Coronary artery (tissue), 2 donors: ENCODE results near the gene KCTD15.

ENCODE experiments used
- DNase-seq: peaks from one replicate; pipeline ENCODE4 v3.0.0-alpha.2; 2017; ENCODE audit warnings: low spot score
- H3K27ac ChIP-seq, 2 donors: fragments of 200-600 bp; sonication (generic); one replicate each; pipeline ENCODE4 v1.5.1; 2016 to 2019
- H3K4me3 ChIP-seq: fragments of 200-600 bp; sonication (generic); 2 replicates; pipeline ENCODE4 v1.5.1; 2016; ENCODE audit warnings: mild to moderate bottlenecking, moderate library complexity
- CTCF ChIP-seq: fragments of 200-600 bp; sonication (generic); IDR thresholded peaks from one replicate; pipeline ENCODE4 v1.5.1; 2019; ENCODE audit warnings: antibody characterized with exemption

KCTD15 gene

GRCh38 chr19:33751436-33751770 is 45.3 kb upstream of the KCTD15 start:
- Histone ChIP-seq H3K4me3 (no peak overlapping the region), H3K27ac (no peak overlapping the region)
- no peak for DNase-seq
- TF ChIP-seq CTCF, result no peak

GRCh38 chr19:33752018-33752800 is 44.5 kb upstream of the KCTD15 start:
- Histone ChIP-seq H3K27ac (no peak overlapping the region), H3K4me3 (no peak overlapping the region)
- no peak for TF ChIP-seq CTCF
- DNase-seq, result no peak

GRCh38 chr19:33752945-33753344 is 43.7 kb upstream of the KCTD15 start:
- DNase-seq, result no peak
- Histone ChIP-seq H3K4me3 (no peak overlapping the region), H3K27ac (no peak overlapping the region)
- TF ChIP-seq CTCF, result no peak

- Histone ChIP-seq H3K4me3 (no peak overlapping the region), H3K27ac (no peak overlapping the region)
- DNase-seq, result no peak
- TF ChIP-seq CTCF, result no peak
Measured at GRCh38 chr19:33754361-33754760, 42.3 kb upstream of the KCTD15 start.

- TF ChIP-seq CTCF, result no peak
- Histone ChIP-seq H3K4me3 (no peak overlapping the region), H3K27ac (no peak overlapping the region)
- DNase-seq, result no peak
Measured at GRCh38 chr19:33755099-33756035, 41.3 kb upstream of the KCTD15 start.

- TF ChIP-seq CTCF, result no peak
- no peak overlapping the region for H3K4me3 ChIP-seq
- H3K27ac ChIP-seq, result no peak overlapping the region
- DNase-seq, result no peak
Measured at GRCh38 chr19:33756177-33756576, 40.5 kb upstream of the KCTD15 start.
